Measurements from ENCODE around the gene AIFM3. TPM values are rescaled to one million over a fixed set of nuclear protein-coding genes. Genes with fewer than 3 reads are reported as not detected.
"Not testable (repeated sequence)": the region's sequence is repeated elsewhere in the genome, so short reads cannot be mapped to it uniquely, and the experiment has no call there.

The AIFM3 gene
- total and polyA plus RNA-seq, 12 donors, result 0.24 to 1.5 (median 0.50) TPM; not detected in 1

GRCh38 chr22:21000987-21001600 lies 34.0 kb downstream of the AIFM3 start:
- WGBS, 2 donors, result 2% methylated on average over 26 of the region's 26 CpGs

GRCh38 chr22:21001601-21002325 lies 34.7 kb downstream of the AIFM3 start, which contains the start of gene THAP7:
Gene THAP7, minus strand, starts transcription at chr22:21002118. Its CDS starts 207 bp downstream, at chr22:21001911.
- H3K36me3 ChIP-seq, result peaks cover 0 to 39% (median 21%) of the 10 kb centered on the region in 9 donors
- peak; percentile 96 to 98 for DNase-seq
- H3K27me3 ChIP-seq, result no peaks in the 10 kb centered on the region
- no peak for TF ChIP-seq CTCF (IDR thresholded peaks at IDR 0.05)
- 1% methylated on average over 83 of the region's 83 CpGs for WGBS, 2 donors
- intact Hi-C loops (cut with DNase I), result loop anchor here in 5 of 10 donors (1.0 to 10.0 kb wide), 5 partner anchors 19 to 117 kb away; partner anchors contain the start of genes LZTR1 (in 2 of the 5), CRKL (in 1 of the 5) and LRRC74B (in 1 of the 5)
- H3K9me3 ChIP-seq, result no peaks in the 10 kb centered on the region
- H3K4me1 ChIP-seq, result peaks cover 15 to 39% (median 33%) of the 10 kb centered on the region in 9 donors
- peak; percentile 96 to 98 (median 97) for ATAC-seq
- peak within 1 kb of the TSS; percentile 92 to 99 (median 98) for H3K27ac ChIP-seq
- H3K4me3 ChIP-seq, result peak within 1 kb of the TSS; percentile 54 to 82 (median 73)

More at GRCh38 chr22:21000987-21001600, 34.0 kb downstream of the AIFM3 start:
- Histone ChIP-seq H3K36me3 (peaks cover 0 to 44% (median 26%) of the 10 kb centered on the region in 9 donors), H3K4me3 (peak overlapping the region; percentile 54 to 82 (median 73)), H3K4me1 (peaks cover 15 to 39% (median 33%) of the 10 kb centered on the region in 9 donors), H3K9me3 (no peaks in the 10 kb centered on the region), H3K27me3 (no peaks in the 10 kb centered on the region), H3K27ac (peak overlapping the region; percentile 92 to 99 (median 98))
- ATAC-seq (peak in 5 of 8 donors; percentile 0 to 27 (median 7)), DNase-seq (no peak)
- no peak for TF ChIP-seq CTCF (IDR thresholded peaks at IDR 0.05)
- intact Hi-C loops (cut with DNase I), result loop anchor here in 4 of 10 donors (2.0 to 10.0 kb wide), 4 partner anchors 18 to 116 kb away; partner anchors contain the start of genes LZTR1 (in 2 of the 4), CRKL (in 1 of the 4) and LRRC74B (in 1 of the 4)

- DNase-seq (no peak), ATAC-seq (no peak)
- H3K27me3 ChIP-seq, result no peaks in the 10 kb centered on the region
- peaks cover 0 to 27% (median 13%) of the 10 kb centered on the region in 9 donors for H3K36me3 ChIP-seq
- H3K4me3 ChIP-seq, result no peak overlapping the region
- no peak for TF ChIP-seq CTCF (IDR thresholded peaks at IDR 0.05)
- H3K9me3 ChIP-seq, result no peaks in the 10 kb centered on the region
- WGBS, 2 donors, result 82 to 86% methylated on average over 4 of the region's 4 CpGs
- intact Hi-C loops (cut with DNase I), result loop anchor here in 2 of 10 donors (5.0 to 10.0 kb wide), 3 partner anchors 44 to 119 kb away; partner anchors contain the start of genes CRKL (in 1 of the 2) and LRRC74B (in 1 of the 2)
- peak overlapping the region in 2 of 10 donors; percentile 92 to 98 for H3K27ac ChIP-seq
- peaks cover 15 to 39% (median 33%) of the 10 kb centered on the region in 9 donors for H3K4me1 ChIP-seq
These were observed 36.7 kb downstream of the AIFM3 start for GRCh38 chr22:21003782-21004181.

GRCh38 chr22:21009208-21009607 lies 42.2 kb downstream of the AIFM3 start:
- H3K36me3 ChIP-seq, H3K27me3 ChIP-seq, ATAC-seq, H3K9me3 ChIP-seq, DNase-seq, H3K27ac ChIP-seq, H3K4me3 ChIP-seq, H3K4me1 ChIP-seq: not testable (repeated sequence)
- intact Hi-C loops (cut with DNase I), result loop anchor here in 2 of 10 donors (10.0 kb wide), 2 partner anchors 94 to 124 kb away; partner anchors contain the start of gene CRKL (in 1 of the 2)
- 87 to 88% methylated on average over 13 of the region's 13 CpGs for WGBS, 2 donors

All from heart right ventricle (tissue), 16 donors.